Measurements from ENCODE around the gene TERT.
"Not testable (repeated sequence)": the region's sequence is repeated elsewhere in the genome, so short reads cannot be mapped to it uniquely, and the experiment has no call there.

The TERT gene

DNA sequence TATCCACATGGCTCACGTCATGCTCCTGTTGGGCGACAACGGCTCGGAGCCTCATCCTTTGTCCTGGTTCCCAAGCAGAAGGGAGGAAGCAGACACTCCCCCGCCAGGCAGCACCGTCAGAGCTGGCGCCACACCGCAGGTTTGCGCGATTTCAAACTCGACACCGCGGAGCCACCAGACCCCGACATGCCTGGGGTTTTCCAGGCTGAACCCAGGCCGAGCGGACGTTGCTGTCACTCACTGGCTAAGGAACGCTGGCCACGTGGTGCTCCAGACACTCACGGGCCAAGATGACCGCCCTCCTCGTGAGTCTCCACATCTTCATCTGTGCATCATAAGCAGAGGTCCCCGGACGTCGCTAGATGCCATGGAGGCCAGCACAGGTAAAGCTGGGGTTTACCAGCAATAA lies 9.0 kb downstream of the TERT start (continued):
- TF ChIP-seq SCRT2 (tag by site-specific recombination; IDR thresholded peaks at IDR 0.05) = no peak
- TF ChIP-seq, protein P1, sequence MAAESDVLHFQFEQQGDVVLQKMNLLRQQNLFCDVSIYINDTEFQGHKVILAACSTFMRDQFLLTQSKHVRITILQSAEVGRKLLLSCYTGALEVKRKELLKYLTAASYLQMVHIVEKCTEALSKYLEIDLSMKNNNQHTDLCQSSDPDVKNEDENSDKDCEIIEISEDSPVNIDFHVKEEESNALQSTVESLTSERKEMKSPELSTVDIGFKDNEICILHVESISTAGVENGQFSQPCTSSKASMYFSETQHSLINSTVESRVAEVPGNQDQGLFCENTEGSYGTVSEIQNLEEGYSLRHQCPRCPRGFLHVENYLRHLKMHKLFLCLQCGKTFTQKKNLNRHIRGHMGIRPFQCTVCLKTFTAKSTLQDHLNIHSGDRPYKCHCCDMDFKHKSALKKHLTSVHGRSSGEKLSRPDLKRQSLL (tag by site-specific recombination; IDR thresholded peaks at IDR 0.05) = no peak

GRCh38 chr5:1285141-1285540 lies 9.7 kb downstream of the TERT start:
- no peaks in the 10 kb centered on the region for H3K9me3 ChIP-seq (ENCODE audit: control insufficient read depth, insufficient read depth, low read depth, low read length)
- ChIA-PET POLR2A (interaction anchor here (0.7 kb wide), 2 partner anchors 35 to 43 kb away, joined by 4 to 6 read pairs; no protein-coding TSS in a partner anchor), CTCF (no interaction called here)
- no peak for TF ChIP-seq FEZF1 (tag by site-specific recombination; IDR thresholded peaks at IDR 0.05)
- no peak for TF ChIP-seq ZNF830 (tag by site-specific recombination; IDR thresholded peaks at IDR 0.05; ENCODE audit: low read depth)
- TF ChIP-seq ZNF792 (tag by site-specific recombination; IDR thresholded peaks at IDR 0.05) = no peak
- TF ChIP-seq ZNF549 (tag by site-specific recombination; IDR thresholded peaks at IDR 0.05) = no peak
- no peak for TF ChIP-seq ZNF639 (tag by site-specific recombination; IDR thresholded peaks at IDR 0.05)
- TF ChIP-seq ZSCAN5A (tag by site-specific recombination; IDR thresholded peaks at IDR 0.05) = no peak
- no peak for TF ChIP-seq ZNF664 (tag by site-specific recombination; IDR thresholded peaks at IDR 0.05)
- TF ChIP-seq ZNF138 (tag by site-specific recombination; IDR thresholded peaks at IDR 0.05; ENCODE audit: borderline replicate concordance) = no peak
- no peak for TF ChIP-seq ZNF155 (tag by site-specific recombination; IDR thresholded peaks at IDR 0.05)
- no peak overlapping the region for H3K4me3 ChIP-seq (ENCODE audit: low read depth, low read length)
- H3K4me1 ChIP-seq (ENCODE audit: control insufficient read depth, insufficient read depth, low read length) = no peaks in the 10 kb centered on the region
- no peak overlapping the region for H3K27ac ChIP-seq (ENCODE audit: extremely low read depth, low read depth, low read length)
- H3K36me3 ChIP-seq (ENCODE audit: control insufficient read depth in 2 of 2, insufficient read depth in 1 of 2, low read length in 2 of 2) = no peaks in the 10 kb centered on the region; a peak in 1 of 3 replicates

GRCh38 chr5:1284336-1284970 lies 10.4 kb downstream of the TERT start:
- not testable (repeated sequence) for H3K4me1 ChIP-seq (ENCODE audit: control insufficient read depth, insufficient read depth, low read length); H3K36me3 ChIP-seq (ENCODE audit: control insufficient read depth in 2 of 2, insufficient read depth in 1 of 2, low read length in 2 of 2)

GRCh38 chr5:1283729-1284041 lies 11.2 kb downstream of the TERT start:
- H3K36me3 ChIP-seq (ENCODE audit: control insufficient read depth in 2 of 2, insufficient read depth in 1 of 2, low read length in 2 of 2); H3K4me1 ChIP-seq (ENCODE audit: control insufficient read depth, insufficient read depth, low read length); H3K9me3 ChIP-seq (ENCODE audit: control insufficient read depth, insufficient read depth, low read depth, low read length); H3K27ac ChIP-seq (ENCODE audit: extremely low read depth, low read depth, low read length); H3K4me3 ChIP-seq (ENCODE audit: low read depth, low read length); POLR2A ChIA-PET: not testable (repeated sequence)
- CTCF ChIA-PET = interaction anchor here (1.0 kb wide), 1 partner anchor 116 kb away, joined by 3 read pairs; no protein-coding TSS in a partner anchor

More at GRCh38 chr5:1284336-1284970, 10.4 kb downstream of the TERT start:
- H3K9me3 ChIP-seq (ENCODE audit: control insufficient read depth, insufficient read depth, low read depth, low read length); H3K27ac ChIP-seq (ENCODE audit: extremely low read depth, low read depth, low read length); H3K4me3 ChIP-seq (ENCODE audit: low read depth, low read length); POLR2A ChIA-PET: not testable (repeated sequence)
- CTCF ChIA-PET = interaction anchor here (1.0 kb wide), 1 partner anchor 117 kb away, joined by 3 read pairs; no protein-coding TSS in a partner anchor

- POLR2A ChIA-PET; H3K36me3 ChIP-seq (ENCODE audit: control insufficient read depth in 2 of 2, insufficient read depth in 1 of 2, low read length in 2 of 2); H3K4me1 ChIP-seq (ENCODE audit: control insufficient read depth, insufficient read depth, low read length); H3K4me3 ChIP-seq (ENCODE audit: low read depth, low read length); H3K27ac ChIP-seq (ENCODE audit: extremely low read depth, low read depth, low read length); H3K9me3 ChIP-seq (ENCODE audit: control insufficient read depth, insufficient read depth, low read depth, low read length): not testable (repeated sequence)
- CTCF ChIA-PET = interaction anchor here (1.0 kb wide), 1 partner anchor 116 kb away, joined by 3 read pairs; no protein-coding TSS in a partner anchor
Measured at GRCh38 chr5:1282993-1283728, 11.7 kb downstream of the TERT start.
